Sciatic nerve (tissue), 2 donors: ENCODE measurements around the gene MINK1. TPM values are rescaled to one million over a fixed set of nuclear protein-coding genes. Genes with fewer than 3 reads are reported as not detected.

ENCODE experiments used
- ATAC-seq: fragments of 200-7000 bp; cut with Tn5 transposase; one replicate; pipeline ENCODE4 v1.9.1; 2020; ENCODE audit warnings: mild to moderate bottlenecking, moderate library complexity
- DNase-seq: peaks from one replicate; pipeline ENCODE4 v3.0.0-alpha.2; 2020; ENCODE audit warnings: low spot score
- intact Hi-C: fragments of 100-400 bp; cut with DNase I; formaldehyde crosslinking; loops from one replicate; pipeline ENCODE4 v1.14.2; 2022
- total RNA-seq: library from RNA; stranded (reverse); fragmentation: NEBNext Ultra II Directional; extraction: Animal tissue kit (Norgen Biotek cat#: 25700); gene quantifications from one replicate; pipeline ENCODE4 v1.2.1, GENCODE V29; 2021
- donor health status: DM: no; HTN: no; CAD: no.
- donor health status: DM: no; HTN: no; CAD: no.

MINK1 gene
- total RNA-seq, 1 donor from 2014 or later: 95.0 TPM

- no peak for DNase-seq
Measured at GRCh38 chr17:4937553-4937952, 104.4 kb downstream of the MINK1 start.

GRCh38 chr17:4938069-4938491 lies 104.9 kb downstream of the MINK1 start:
- intact Hi-C loops: no loop called here
- ATAC-seq (no peak), DNase-seq (no peak)

More at GRCh38 chr17:4937553-4937952, 104.4 kb downstream of the MINK1 start:
- intact Hi-C loops: no loop called here
- no peak for ATAC-seq

- ATAC-seq (no peak), DNase-seq (no peak)
- intact Hi-C loops: no loop called here
Measured at GRCh38 chr17:4938688-4939545, 105.8 kb downstream of the MINK1 start.

GRCh38 chr17:4939546-4939795 lies 106.3 kb downstream of the MINK1 start:
- DNase-seq: no peak
- ATAC-seq: no peak
- intact Hi-C loops: no loop called here

- intact Hi-C loops: no loop called here
- ATAC-seq: peak; percentile 96
Measured at GRCh38 chr17:4939796-4940554, 106.8 kb downstream of the MINK1 start, which contains the start of the genes RNF167 and SLC25A11. RNF167 (plus strand) TSS chr17:4940268; CDS start chr17:4940910, 642 bp downstream. SLC25A11 (minus strand) TSS chr17:4940046; CDS start chr17:4939910, 136 bp downstream.

GRCh38 chr17:4940555-4941318 lies 107.6 kb downstream of the MINK1 start:
- intact Hi-C loops: no loop called here
- DNase-seq: peak; percentile 86
- ATAC-seq: peak; percentile 87

More at GRCh38 chr17:4939796-4940554, 106.8 kb downstream of the MINK1 start, which contains the start of the genes RNF167 and SLC25A11:
- peak; percentile 96 for DNase-seq

GRCh38 chr17:4941319-4941610 lies 108.1 kb downstream of the MINK1 start:
- no peak for DNase-seq
- no peak for ATAC-seq
- intact Hi-C loops: no loop called here

- ATAC-seq: no peak
- intact Hi-C loops: no loop called here
- no peak for DNase-seq
Measured at GRCh38 chr17:4942760-4943508, 109.8 kb downstream of the MINK1 start.

GRCh38 chr17:4944163-4944553 lies 111.0 kb downstream of the MINK1 start:
- intact Hi-C loops: no loop called here
- no peak for DNase-seq
- ATAC-seq: no peak

GRCh38 chr17:4944554-4945175 lies 111.5 kb downstream of the MINK1 start:
- ATAC-seq (no peak), DNase-seq (no peak)
- intact Hi-C loops: no loop called here

- ATAC-seq: no peak
- intact Hi-C loops: no loop called here
- DNase-seq: peak; percentile 84
Measured at GRCh38 chr17:4945176-4945943, 112.2 kb downstream of the MINK1 start.

GRCh38 chr17:4945944-4946280 lies 112.8 kb downstream of the MINK1 start:
- no peak for DNase-seq
- intact Hi-C loops: no loop called here
- ATAC-seq: no peak

GRCh38 chr17:4946312-4946976 lies 113.3 kb downstream of the MINK1 start:
- DNase-seq: no peak
- no peak for ATAC-seq
- intact Hi-C loops: no loop called here

GRCh38 chr17:4947010-4947410 lies 113.9 kb downstream of the MINK1 start:
- ATAC-seq: no peak
- DNase-seq: no peak
- intact Hi-C loops: no loop called here
